ENCODE data around the gene REXO4.

DNA sequence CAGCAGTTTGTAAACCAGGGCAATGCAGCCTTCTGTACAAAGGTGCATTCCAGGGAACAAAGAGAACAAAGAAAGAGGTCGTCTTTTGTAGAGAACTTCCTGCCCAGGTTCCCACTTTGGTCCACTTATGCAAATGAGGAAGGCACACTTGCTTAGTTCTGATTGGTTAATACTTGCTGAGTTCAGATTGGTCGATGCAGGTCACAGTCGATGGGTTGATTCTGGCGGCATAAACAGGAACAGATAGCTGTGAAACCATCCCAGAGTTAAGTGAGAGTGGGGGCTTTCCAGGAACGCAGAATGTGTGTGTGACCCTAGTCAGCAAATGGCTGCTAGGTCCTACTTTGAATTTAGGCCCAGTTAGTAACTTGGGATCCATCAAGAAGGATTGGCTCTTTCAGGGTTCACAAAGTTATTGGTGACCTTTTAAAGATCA, 2.6 kb upstream of the REXO4 start:
- TF ChIP-seq, protein P1, sequence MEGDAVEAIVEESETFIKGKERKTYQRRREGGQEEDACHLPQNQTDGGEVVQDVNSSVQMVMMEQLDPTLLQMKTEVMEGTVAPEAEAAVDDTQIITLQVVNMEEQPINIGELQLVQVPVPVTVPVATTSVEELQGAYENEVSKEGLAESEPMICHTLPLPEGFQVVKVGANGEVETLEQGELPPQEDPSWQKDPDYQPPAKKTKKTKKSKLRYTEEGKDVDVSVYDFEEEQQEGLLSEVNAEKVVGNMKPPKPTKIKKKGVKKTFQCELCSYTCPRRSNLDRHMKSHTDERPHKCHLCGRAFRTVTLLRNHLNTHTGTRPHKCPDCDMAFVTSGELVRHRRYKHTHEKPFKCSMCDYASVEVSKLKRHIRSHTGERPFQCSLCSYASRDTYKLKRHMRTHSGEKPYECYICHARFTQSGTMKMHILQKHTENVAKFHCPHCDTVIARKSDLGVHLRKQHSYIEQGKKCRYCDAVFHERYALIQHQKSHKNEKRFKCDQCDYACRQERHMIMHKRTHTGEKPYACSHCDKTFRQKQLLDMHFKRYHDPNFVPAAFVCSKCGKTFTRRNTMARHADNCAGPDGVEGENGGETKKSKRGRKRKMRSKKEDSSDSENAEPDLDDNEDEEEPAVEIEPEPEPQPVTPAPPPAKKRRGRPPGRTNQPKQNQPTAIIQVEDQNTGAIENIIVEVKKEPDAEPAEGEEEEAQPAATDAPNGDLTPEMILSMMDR (IDR thresholded peaks at IDR 0.05; ENCODE audit: poor library complexity, severe bottlenecking) = no peak
- TF ChIP-seq POLR2AphosphoS5 (IDR thresholded peaks at IDR 0.05) = no peak
- TF ChIP-seq, protein P2, sequence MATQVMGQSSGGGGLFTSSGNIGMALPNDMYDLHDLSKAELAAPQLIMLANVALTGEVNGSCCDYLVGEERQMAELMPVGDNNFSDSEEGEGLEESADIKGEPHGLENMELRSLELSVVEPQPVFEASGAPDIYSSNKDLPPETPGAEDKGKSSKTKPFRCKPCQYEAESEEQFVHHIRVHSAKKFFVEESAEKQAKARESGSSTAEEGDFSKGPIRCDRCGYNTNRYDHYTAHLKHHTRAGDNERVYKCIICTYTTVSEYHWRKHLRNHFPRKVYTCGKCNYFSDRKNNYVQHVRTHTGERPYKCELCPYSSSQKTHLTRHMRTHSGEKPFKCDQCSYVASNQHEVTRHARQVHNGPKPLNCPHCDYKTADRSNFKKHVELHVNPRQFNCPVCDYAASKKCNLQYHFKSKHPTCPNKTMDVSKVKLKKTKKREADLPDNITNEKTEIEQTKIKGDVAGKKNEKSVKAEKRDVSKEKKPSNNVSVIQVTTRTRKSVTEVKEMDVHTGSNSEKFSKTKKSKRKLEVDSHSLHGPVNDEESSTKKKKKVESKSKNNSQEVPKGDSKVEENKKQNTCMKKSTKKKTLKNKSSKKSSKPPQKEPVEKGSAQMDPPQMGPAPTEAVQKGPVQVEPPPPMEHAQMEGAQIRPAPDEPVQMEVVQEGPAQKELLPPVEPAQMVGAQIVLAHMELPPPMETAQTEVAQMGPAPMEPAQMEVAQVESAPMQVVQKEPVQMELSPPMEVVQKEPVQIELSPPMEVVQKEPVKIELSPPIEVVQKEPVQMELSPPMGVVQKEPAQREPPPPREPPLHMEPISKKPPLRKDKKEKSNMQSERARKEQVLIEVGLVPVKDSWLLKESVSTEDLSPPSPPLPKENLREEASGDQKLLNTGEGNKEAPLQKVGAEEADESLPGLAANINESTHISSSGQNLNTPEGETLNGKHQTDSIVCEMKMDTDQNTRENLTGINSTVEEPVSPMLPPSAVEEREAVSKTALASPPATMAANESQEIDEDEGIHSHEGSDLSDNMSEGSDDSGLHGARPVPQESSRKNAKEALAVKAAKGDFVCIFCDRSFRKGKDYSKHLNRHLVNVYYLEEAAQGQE (IDR thresholded peaks at IDR 0.05; ENCODE audit: borderline replicate concordance) = no peak
- TF ChIP-seq EP300 (conservative IDR thresholded peaks at IDR 0.05; ENCODE audit: poor library complexity, severe bottlenecking) = no peak
- no peak for TF ChIP-seq EZH2 (IDR thresholded peaks at IDR 0.05; ENCODE audit: borderline replicate concordance, insufficient read depth, low read length, poor library complexity, severe bottlenecking)
- no peak for TF ChIP-seq RAD21 (conservative IDR thresholded peaks at IDR 0.05)
- TF ChIP-seq TAF1 (IDR thresholded peaks at IDR 0.05; ENCODE audit: low read depth) = no peak

All from neural cell (in vitro differentiated cells).